Ovary (tissue), 9 donors: ENCODE data around the gene IQCK. TPM values are rescaled to one million over a fixed set of nuclear protein-coding genes. Genes with fewer than 3 reads are reported as not detected.

Experiments used
- DNase-seq, 5 donors: peaks; one replicate each; pipeline ENCODE4 v3.0.0-alpha.2; 2019 to 2020
- H3K27ac ChIP-seq, 2 donors: fragments of 200-600 bp; one replicate each; pipeline versions ENCODE4 v1.5.1 to v1.8.0; 2019 to 2022
- H3K27me3 ChIP-seq: fragments of 200-600 bp; one replicate; pipeline ENCODE4 v1.8.0; 2022
- H3K36me3 ChIP-seq: fragments of 200-600 bp; sonication (generic); one replicate; pipeline ENCODE4 v1.5.1; 2019
- H3K4me1 ChIP-seq: one replicate; pipeline ENCODE4 v1.8.1; 2013; ENCODE audit warnings: mild to moderate bottlenecking, moderate library complexity; ENCODE audit not compliant: insufficient read depth
- H3K4me3 ChIP-seq: fragments of 200-600 bp; sonication (generic); one replicate; pipeline ENCODE4 v1.5.1; 2017
- H3K9me3 ChIP-seq, 2 donors: fragments of 200-600 bp in 1 of 2; sonication (generic) in 1 of 2; one replicate each; pipeline versions ENCODE4 v1.5.1 to v1.8.1; 2013 to 2019; ENCODE audit warnings: mild to moderate bottlenecking in 1 of 2, moderate library complexity in 1 of 2
- CTCF ChIP-seq, 3 donors: fragments of 450-650 bp in 2 of 3; fragments of 200-600 bp in 1 of 3; IDR thresholded peaks; one replicate each; pipeline versions ENCODE4 v1.5.1 to v1.8.0; 2016 to 2022; ENCODE audit warnings: antibody characterized with exemption in 3 of 3, mild to moderate bottlenecking in 1 of 3
- EP300 ChIP-seq: sonication (generic); formaldehyde crosslinking; IDR thresholded peaks from one replicate; pipeline ENCODE4 v1.6.1; 2017; ENCODE audit warnings: antibody characterized with exemption
- POLR2A ChIP-seq: fragments of 450-650 bp; IDR thresholded peaks from one replicate; pipeline ENCODE4 v1.6.1; 2017; ENCODE audit warnings: antibody characterized with exemption, mild to moderate bottlenecking, moderate library complexity
- WGBS, 3 donors: extraction: QIAGEN DNeasy Blood & Tissue Kit in 1 of 3; methylation state at CpG; one replicate each; pipeline versions ENCODE4 v1.1.5 to v1.1.7; 2013 to 2017; 5-methylcytosine and 5-hydroxymethylcytosine counted together
- intact Hi-C, 4 donors: fragments of 100-400 bp; cut with DNase I; formaldehyde crosslinking; loops; one replicate each; pipeline versions ENCODE4 v1.11.0 to v1.15.1; 2022 to 2023
- polyA plus RNA-seq, 2 donors: library from polyadenylated mRNA; stranded (reverse); fragments of 200-250 nt in 1 of 2; fragments of 350-450 nt in 1 of 2; fragmentation: Illumina TruSeq in 1 of 2; extraction: RNeasy Lipid Tissue Mini Kit (QIAGEN cat#74804) in 1 of 2; gene quantifications; one replicate each; pipeline ENCODE4 v1.2.3, GENCODE V29; 2013 to 2014
- total RNA-seq, 7 donors: library from RNA; depleted of rRNA in 2 of 7; stranded (reverse); fragments of >200 nt in 2 of 7; fragmentation: NEBNext Ultra II Directional in 3 of 7; extraction: Animal tissue kit (Norgen Biotek cat#: 25700) in 3 of 7; gene quantifications; one replicate each; pipeline versions ENCODE4 v1.1.0 to v1.2.4, GENCODE V29; 2016 to 2023
- donor health status: DM: no; HTN: no; CAD: no; lungs with moderate emphysema.
- donor health status: DM: no; HTN: no; CAD: no.
- donor health status: Bipolar disorder and iron deficiency.
- donor health status: DM: yes; HTN: yes; CAD: no.
- donor health status: DM: no; HTN: no; CAD: no.
- donor health status: DM: yes; HTN: yes; CAD: no.

The IQCK gene
- total and polyA plus RNA-seq, 9 donors: 14.3 to 52.8 (median 18.0) TPM

DNA sequence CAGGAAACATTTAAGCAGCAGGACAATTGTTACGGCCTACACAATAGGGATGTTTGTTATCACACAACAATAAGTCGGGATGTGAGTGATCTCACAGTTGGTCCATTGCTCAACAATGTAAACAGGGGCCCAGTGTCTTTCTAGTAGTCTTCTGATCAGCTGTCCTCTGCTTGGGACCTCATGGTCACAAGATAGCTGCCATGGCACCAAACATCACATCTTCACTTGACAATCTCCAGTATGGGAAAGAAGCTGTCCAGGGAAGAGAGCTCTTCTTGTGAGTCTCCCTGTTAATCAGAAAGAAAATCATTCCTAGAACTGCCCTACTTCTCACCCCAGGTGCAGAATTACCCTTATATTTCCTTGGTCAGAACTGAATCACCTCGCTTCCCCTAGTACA is 172.8 kb downstream of the IQCK start:
- H3K4me1 ChIP-seq: no peaks in the 10 kb centered on the region
- intact Hi-C loops: no loop called here
- H3K9me3 ChIP-seq: no peaks in the 10 kb centered on the region
- no peak for DNase-seq
- TF ChIP-seq CTCF (IDR thresholded peaks at IDR 0.05) (no peak), POLR2A (no peak), EP300 (no peak)
- H3K36me3 ChIP-seq: no peaks in the 10 kb centered on the region
- no peaks in the 10 kb centered on the region for H3K27me3 ChIP-seq
- WGBS, 3 donors: 93 to 94% (median 94%) methylated on average over 3 of the region's 3 CpGs
- H3K27ac ChIP-seq: no peak overlapping the region
- no peak overlapping the region for H3K4me3 ChIP-seq

GRCh38 chr16:19892902-19893301 is 174.8 kb downstream of the IQCK start:
- TF ChIP-seq POLR2A (no peak), CTCF (IDR thresholded peaks at IDR 0.05) (no peak), EP300 (no peak)
- H3K36me3 ChIP-seq: no peaks in the 10 kb centered on the region
- no peak overlapping the region for H3K4me3 ChIP-seq
- H3K4me1 ChIP-seq: no peaks in the 10 kb centered on the region
- H3K27ac ChIP-seq: no peak overlapping the region
- no peak for DNase-seq
- 88 to 91% (median 89%) methylated on average over 12 of the region's 12 CpGs for WGBS, 3 donors
- H3K27me3 ChIP-seq: no peaks in the 10 kb centered on the region
- intact Hi-C loops: no loop called here
- H3K9me3 ChIP-seq: no peaks in the 10 kb centered on the region

DNA sequence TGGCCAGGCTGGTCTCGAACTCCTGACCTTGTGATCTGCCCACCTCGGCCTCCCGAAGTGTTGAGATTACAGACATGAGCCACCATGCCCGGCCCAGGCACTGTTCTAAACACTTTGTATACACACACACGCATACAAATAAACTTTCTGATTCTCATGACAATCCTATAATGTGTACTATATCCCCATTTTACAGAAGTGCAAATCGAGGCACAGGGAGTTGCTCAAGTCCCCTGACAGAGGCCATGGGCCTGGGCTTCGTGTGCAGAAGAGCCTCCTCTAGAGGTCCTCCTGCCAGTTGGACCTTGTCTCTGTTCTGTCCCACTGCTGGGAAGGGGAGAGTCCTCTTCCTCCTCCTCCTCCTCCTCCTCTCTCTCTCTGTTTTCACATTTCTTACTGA is 176.5 kb downstream of the IQCK start:
- no peaks in the 10 kb centered on the region for H3K27me3 ChIP-seq
- H3K4me3 ChIP-seq: no peak overlapping the region
- 84 to 88% (median 85%) methylated on average over 7 of the region's 7 CpGs for WGBS, 3 donors
- TF ChIP-seq EP300 (no peak), CTCF (IDR thresholded peaks at IDR 0.05) (no peak), POLR2A (no peak)
- H3K27ac ChIP-seq: no peak overlapping the region
- DNase-seq: no peak
- intact Hi-C loops: no loop called here
- H3K9me3 ChIP-seq: no peaks in the 10 kb centered on the region
- no peaks in the 10 kb centered on the region for H3K36me3 ChIP-seq
- H3K4me1 ChIP-seq: no peaks in the 10 kb centered on the region

GRCh38 chr16:19896951-19897350 is 178.9 kb downstream of the IQCK start:
- no peak overlapping the region for H3K4me3 ChIP-seq
- 87 to 93% (median 90%) methylated on average over 5 of the region's 5 CpGs for WGBS, 3 donors
- no peak for DNase-seq
- no peaks in the 10 kb centered on the region for H3K36me3 ChIP-seq
- no peaks in the 10 kb centered on the region for H3K4me1 ChIP-seq
- intact Hi-C loops: no loop called here
- no peaks in the 10 kb centered on the region for H3K27me3 ChIP-seq
- no peak overlapping the region for H3K27ac ChIP-seq
- H3K9me3 ChIP-seq: no peaks in the 10 kb centered on the region
- TF ChIP-seq CTCF (IDR thresholded peaks at IDR 0.05): no peak
- TF ChIP-seq EP300: no peak
- TF ChIP-seq POLR2A: no peak

DNA sequence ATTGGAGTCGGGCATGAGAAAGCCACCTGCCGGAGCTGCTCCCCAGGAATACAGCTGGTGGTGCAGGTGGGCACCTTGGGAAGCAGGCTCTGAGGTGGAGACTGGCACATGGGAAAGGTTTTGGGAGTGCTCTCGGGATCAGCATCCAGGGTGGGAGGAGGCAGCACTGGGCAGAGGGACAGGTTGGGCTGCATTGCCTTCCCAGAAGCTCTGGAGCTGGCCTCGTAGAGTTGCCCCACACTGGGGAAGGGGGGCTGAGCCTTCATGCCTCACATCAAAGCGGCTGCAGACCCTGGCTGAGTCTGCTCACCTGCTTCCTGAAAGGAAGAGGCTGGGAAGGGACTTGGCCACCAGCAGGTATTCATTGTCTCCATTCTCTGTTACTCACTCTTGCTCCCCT is 180.1 kb downstream of the IQCK start:
- DNase-seq: no peak
- H3K36me3 ChIP-seq: no peaks in the 10 kb centered on the region
- H3K9me3 ChIP-seq: no peaks in the 10 kb centered on the region
- no peak overlapping the region for H3K4me3 ChIP-seq
- TF ChIP-seq CTCF (IDR thresholded peaks at IDR 0.05) (no peak), EP300 (no peak), POLR2A (no peak)
- WGBS, 3 donors: 74 to 81% (median 77%) methylated on average over 5 of the region's 5 CpGs
- no peak overlapping the region for H3K27ac ChIP-seq
- no peaks in the 10 kb centered on the region for H3K4me1 ChIP-seq
- intact Hi-C loops: no loop called here
- H3K27me3 ChIP-seq: no peaks in the 10 kb centered on the region
